Measurements from ENCODE around the gene ITGA2. TPM values are rescaled to one million over a fixed set of nuclear protein-coding genes. Genes with fewer than 3 reads are reported as not detected.

The ITGA2 gene
- 1 to 10 TPM; 1.1 to 6.8 (median 1.8) TPM for total RNA-seq

DNA sequence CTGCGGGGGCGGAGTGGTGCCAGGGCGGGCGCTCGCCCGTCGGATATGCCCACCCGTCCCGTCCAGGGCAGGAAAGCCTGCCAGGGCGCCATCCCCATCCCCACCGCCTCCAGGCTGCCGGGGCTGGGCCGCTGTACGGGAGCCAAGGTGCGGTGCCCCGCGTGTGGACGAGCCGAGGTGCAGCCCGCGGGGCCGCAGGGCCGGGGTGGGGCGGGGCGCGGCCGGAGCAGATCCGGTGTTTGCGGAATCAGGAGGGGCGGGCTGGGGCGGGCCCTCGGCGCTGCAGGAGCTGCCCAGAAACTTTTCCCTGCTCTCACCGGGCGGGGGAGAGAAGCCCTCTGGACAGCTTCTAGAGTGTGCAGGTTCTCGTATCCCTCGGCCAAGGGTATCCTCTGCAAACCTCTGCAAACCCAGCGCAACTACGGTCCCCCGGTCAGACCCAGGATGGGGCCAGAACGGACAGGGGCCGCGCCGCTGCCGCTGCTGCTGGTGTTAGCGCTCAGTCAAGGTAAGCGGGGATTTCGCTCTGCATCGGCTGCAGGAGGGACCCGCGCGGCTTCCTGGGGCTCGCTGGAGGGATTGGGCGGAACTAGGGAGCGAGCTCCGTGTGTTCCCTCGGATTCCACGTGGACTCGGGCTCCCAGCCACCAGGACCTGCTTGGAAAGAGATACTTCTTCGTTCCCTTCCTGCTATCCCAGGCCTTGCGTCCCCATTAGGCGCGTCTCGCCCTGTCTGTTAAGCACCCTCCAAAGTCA lies at the start of gene ITGA2:
ITGA2 (plus strand) TSS at position 328 of the 756 bp plus-strand sequence; CDS start at position 445, 117 bp downstream.
- ATAC-seq (ENCODE audit: low FRiP score), result peak; percentile 75
- TF ChIP-seq, protein P1, sequence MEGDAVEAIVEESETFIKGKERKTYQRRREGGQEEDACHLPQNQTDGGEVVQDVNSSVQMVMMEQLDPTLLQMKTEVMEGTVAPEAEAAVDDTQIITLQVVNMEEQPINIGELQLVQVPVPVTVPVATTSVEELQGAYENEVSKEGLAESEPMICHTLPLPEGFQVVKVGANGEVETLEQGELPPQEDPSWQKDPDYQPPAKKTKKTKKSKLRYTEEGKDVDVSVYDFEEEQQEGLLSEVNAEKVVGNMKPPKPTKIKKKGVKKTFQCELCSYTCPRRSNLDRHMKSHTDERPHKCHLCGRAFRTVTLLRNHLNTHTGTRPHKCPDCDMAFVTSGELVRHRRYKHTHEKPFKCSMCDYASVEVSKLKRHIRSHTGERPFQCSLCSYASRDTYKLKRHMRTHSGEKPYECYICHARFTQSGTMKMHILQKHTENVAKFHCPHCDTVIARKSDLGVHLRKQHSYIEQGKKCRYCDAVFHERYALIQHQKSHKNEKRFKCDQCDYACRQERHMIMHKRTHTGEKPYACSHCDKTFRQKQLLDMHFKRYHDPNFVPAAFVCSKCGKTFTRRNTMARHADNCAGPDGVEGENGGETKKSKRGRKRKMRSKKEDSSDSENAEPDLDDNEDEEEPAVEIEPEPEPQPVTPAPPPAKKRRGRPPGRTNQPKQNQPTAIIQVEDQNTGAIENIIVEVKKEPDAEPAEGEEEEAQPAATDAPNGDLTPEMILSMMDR (IDR thresholded peaks at IDR 0.05), result no peak
- DNase-seq (ENCODE audit: low spot score), result no peak

DNA sequence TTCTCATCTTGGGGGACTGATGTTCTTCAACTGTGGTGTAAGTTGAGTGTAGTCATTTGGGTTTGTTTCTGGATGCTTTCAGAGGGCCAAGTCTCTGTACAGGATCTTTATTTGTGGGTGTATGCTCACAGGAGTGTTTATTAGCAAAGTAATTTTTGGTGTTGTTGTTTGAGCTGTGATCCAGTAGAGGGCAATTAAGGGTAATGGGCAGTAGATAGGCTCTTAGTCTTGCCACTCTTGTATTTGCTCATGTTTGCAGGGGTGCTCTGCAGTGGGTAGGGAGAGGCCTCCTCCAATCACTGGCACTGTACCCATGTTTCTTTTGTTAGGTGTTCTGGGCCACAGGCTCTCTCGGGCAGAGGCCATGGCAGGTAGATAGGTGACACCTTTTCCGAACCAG lies 45.9 kb upstream of the ITGA2 start:
- ATAC-seq (ENCODE audit: low FRiP score), result peak; percentile 14
- DNase-seq (ENCODE audit: low spot score), result no peak
- TF ChIP-seq, protein P1 (IDR thresholded peaks at IDR 0.05), result no peak

DNA sequence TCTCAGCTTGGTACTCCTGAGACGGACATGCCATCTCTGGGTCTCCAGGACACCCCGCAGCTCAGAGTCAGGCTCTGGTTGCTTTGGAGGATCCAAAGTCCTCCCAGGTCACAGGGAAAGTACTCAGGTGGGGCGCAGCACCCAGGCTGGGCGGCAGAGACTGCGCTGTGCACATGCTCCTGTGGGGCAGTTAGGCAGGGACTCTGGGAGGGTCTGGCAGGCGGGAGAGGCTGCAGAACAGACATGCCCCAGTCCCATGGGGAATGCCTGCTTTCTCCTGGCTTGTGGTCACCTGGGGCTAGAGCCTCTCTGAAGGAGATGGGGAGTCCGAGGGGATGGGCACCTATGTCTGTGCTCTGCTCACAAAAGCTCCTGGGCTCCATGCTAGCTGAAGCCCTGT lies 45.3 kb upstream of the ITGA2 start:
- TF ChIP-seq, protein P1 (IDR thresholded peaks at IDR 0.05), result no peak
- DNase-seq (ENCODE audit: low spot score) (no peak), ATAC-seq (ENCODE audit: low FRiP score) (no peak)

DNA sequence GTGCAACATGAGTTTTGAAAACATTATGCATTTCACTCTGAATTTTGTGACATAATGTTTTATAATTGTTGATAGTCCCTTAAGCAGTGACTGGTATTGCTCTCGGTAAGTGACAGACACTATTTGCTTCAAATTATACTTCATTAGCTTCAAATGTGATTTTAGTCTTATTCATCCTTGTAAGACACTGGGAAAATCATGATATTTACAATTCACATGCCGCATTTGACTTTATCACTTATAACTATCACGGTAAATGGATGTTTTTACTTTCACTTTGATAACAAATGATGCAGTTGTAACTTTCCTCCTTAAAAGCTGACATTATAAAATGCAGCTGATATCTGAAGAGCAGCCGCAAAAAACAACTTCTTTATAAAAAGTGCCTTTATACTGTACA lies 44.1 kb upstream of the ITGA2 start:
- TF ChIP-seq, protein P1 (IDR thresholded peaks at IDR 0.05), result no peak
- ATAC-seq (ENCODE audit: low FRiP score) (no peak), DNase-seq (ENCODE audit: low spot score) (no peak)

DNA sequence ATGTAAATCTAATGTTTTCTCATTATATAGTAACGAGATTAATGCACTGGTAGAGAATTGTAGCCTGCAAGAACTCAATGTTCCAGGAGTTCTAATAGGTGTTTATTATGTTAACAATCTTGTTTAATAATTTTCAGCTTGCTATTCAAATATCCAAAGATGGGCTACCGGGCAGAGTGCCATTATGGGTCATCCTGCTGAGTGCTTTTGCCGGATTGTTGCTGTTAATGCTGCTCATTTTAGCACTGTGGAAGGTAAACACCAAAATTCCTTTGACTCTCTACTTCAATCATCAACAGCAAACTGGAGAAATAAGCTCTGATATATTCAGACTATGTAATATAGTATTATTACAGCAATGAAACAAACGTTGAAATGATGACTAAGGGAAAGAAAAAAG lies 41.9 kb upstream of the ITGA2 start:
- TF ChIP-seq, protein P1 (IDR thresholded peaks at IDR 0.05), result no peak
- DNase-seq (ENCODE audit: low spot score), result no peak
- ATAC-seq (ENCODE audit: low FRiP score), result no peak

DNA sequence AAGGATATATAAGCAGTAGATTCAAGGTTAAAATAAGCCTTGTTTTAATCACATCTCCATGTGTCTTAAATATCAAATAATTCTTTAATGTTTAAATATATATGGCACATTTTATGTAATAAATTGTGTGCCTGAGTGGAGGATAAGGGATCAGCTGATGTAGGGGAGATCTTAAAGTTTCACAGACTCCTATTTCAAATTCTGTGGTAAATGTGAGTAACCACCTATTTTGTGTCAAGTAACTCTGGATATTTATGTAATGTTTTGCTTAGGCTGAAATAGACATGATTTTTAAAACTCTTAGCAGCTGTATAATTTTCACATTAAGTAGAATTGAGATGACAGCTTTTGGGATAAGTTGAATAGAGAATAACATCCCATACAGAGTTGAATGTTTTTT lies 41.3 kb upstream of the ITGA2 start:
- TF ChIP-seq, protein P1 (IDR thresholded peaks at IDR 0.05), result no peak
- no peak for DNase-seq (ENCODE audit: low spot score)
- no peak for ATAC-seq (ENCODE audit: low FRiP score)

All from omental fat pad (tissue), 4 donors.